AG09309 (cell line): Measurements from ENCODE around the gene PADI4.

Experiments
- DNase-seq: peaks from one replicate; pipeline ENCODE4 v3.0.0-alpha.2; 2010; ENCODE audit warnings: low read depth
- H3K4me3 ChIP-seq: 2 replicates; pipeline ENCODE4 v1.5.1; 2011; ENCODE audit warnings: mild to moderate bottlenecking, low read depth, low read length, moderate library complexity; ENCODE audit not compliant: control insufficient read depth
- CTCF ChIP-seq: IDR thresholded peaks from 2 replicates; pipeline ENCODE4 v1.5.1; 2011; ENCODE audit warnings: mild to moderate bottlenecking, low read depth, low read length, inconsistent platforms; ENCODE audit not compliant: insufficient read depth, control insufficient read depth; ENCODE audit errors: missing control alignments

Gene PADI4

GRCh38 chr1:17397910-17398695 lies 90.1 kb downstream of the PADI4 start:
- no peak for DNase-seq
- H3K4me3 ChIP-seq: no peak overlapping the region
- TF ChIP-seq CTCF: no peak

DNA sequence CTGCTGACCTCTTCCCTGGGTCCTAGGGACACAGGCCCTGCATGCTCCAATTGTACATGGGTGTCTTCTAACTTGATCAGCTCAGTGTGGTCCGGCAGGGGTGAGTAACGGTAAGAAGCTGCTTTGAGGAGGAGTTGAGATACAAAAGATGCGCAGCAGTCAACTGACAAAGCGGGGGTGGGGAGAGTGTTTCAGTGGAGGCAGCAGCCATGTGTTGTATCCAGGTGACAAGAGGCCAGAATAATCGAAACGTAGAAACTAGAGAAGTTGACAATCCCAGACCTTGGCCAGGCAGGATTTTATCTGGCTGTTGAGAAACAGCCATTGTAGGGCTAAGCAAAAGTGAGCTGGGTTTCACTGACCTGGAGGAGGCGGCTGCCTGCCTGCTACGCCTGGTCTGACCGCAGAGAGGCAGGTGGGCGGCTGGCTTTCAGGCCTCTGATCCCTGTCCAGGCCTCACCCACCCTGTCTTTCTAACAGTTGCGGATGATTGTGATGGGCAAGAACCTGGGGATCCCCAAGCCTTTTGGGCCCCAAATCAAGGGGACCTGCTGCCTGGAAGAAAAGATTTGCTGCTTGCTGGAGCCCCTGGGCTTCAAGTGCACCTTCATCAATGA lies 92.8 kb downstream of the PADI4 start:
- TF ChIP-seq CTCF: no peak
- no peak for DNase-seq
- no peak overlapping the region for H3K4me3 ChIP-seq

DNA sequence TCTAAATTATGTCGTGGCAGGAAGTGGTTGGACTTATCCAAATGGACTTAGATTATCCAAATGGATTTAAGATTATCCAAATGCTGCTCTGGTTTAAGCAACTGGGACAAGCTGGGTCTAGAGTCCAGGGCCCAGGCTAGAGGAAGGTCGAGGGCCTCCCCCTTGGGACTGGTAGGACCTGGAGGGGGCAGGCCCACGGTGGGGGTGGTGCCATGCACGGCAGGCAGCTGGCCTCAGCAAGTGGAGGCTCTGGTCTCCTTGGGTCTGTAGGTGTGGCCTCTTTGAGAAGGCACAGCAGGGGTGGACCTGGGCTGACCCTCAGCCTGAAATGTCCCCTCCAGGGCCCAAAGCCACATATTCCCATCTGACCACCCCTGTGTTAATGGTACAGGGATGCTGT lies 93.8 kb downstream of the PADI4 start:
- TF ChIP-seq CTCF: no peak
- no peak for DNase-seq
- no peak overlapping the region for H3K4me3 ChIP-seq

DNA sequence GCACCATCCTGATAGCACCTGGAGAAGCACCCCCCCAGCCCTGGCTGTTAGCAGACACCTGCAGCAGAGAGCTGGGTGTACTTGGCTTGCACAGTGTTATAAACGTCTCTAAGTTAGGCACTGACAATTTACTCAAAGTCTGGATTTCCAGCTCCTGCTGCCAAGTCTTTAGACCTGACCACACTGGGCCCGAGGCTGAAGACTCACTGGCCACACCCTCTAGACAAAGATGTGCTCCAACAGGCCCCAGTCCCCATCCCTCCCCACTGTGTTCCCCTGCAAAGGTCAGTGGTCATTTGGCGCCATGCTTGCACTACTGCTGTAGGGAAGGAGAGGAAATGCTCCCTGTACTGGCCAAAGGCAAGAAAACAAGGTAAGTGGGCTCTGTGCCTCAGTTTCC lies 95.1 kb downstream of the PADI4 start:
- no peak overlapping the region for H3K4me3 ChIP-seq
- TF ChIP-seq CTCF: no peak
- DNase-seq: no peak

GRCh38 chr1:17404034-17404684 lies 96.2 kb downstream of the PADI4 start:
- TF ChIP-seq CTCF: no peak
- no peak for DNase-seq
- H3K4me3 ChIP-seq: no peak overlapping the region

GRCh38 chr1:17404820-17405219 lies 96.8 kb downstream of the PADI4 start:
- TF ChIP-seq CTCF: no peak
- DNase-seq: no peak
- H3K4me3 ChIP-seq: no peak overlapping the region
